ENCODE results near the gene BLZF1.
A peak's percentile ranks its signal among the peaks of the same experiment; 100 is the strongest.
"Not testable (repeated sequence)": the region's sequence is repeated elsewhere in the genome, so short reads cannot be mapped to it uniquely, and the experiment has no call there.

Gene BLZF1

DNA sequence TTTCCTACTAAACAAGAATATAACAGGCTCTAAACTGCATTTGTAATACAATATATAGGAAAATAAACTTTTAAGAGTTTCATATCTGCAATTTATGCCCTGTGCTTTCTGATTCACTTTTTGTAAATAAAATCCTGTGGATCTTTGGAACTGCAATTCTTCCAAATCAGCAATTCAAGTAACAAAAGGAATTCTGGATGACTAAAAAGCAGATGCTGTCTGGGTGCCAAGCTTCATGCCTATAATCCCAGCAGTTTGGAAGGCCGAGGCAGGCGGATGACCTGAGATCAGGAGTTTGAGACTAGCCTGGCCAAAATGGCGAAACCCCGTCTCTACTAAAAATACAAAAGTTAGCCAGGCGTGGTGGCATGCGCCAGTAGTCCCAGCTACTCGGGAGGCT lies 6.7 kb upstream of the BLZF1 start:
- DNase-seq, result no peak

DNA sequence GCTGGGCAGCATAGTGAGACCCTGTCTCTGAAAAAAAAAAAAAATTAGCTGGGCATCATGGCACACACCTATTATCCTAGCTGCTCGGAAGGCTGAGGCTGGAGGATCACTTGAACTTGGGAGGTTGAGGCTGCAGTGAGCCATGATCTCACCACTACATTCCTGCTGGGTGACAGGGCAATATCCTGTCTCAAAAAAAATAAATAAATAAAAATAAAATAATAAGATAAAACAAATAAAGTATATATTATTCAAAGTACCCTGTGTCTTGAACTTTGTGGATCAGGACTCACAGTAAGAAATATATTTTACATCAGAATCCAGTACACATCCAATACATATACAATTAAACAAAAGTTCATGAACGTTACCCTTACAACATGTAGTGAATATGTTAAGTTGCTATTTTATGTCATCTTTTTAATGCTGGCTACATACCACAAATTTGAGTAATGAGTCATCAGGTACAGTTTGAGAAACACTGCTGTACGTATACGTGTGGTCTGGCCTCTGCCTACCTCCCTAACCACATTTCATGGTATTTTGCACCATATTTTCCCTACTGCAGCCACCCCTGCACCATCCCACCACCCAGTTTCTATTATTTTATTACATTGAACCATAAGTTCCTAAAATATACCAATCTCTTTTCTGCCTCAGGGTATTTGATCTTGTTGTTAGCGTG lies 4.8 kb upstream of the BLZF1 start:
- no peak for DNase-seq

DNA sequence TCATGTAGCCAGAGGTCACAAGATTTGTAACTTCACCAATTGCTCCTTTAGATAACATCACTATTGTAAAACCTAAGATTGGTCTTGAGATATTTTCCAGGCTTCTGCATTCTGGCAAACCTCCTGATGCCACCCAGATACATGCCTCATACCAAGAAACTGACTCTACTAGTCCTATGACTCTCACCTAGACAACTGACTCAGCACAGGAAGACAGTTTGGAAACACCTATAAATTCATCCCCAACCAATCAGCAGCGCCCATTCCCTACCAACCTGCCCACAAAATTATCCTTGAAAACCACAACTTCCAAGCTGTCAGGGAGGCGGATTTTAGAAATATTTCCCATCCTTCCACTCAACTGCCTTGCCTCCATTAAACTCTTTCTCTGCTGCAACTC lies 3.0 kb upstream of the BLZF1 start:
- no peak for DNase-seq

DNA sequence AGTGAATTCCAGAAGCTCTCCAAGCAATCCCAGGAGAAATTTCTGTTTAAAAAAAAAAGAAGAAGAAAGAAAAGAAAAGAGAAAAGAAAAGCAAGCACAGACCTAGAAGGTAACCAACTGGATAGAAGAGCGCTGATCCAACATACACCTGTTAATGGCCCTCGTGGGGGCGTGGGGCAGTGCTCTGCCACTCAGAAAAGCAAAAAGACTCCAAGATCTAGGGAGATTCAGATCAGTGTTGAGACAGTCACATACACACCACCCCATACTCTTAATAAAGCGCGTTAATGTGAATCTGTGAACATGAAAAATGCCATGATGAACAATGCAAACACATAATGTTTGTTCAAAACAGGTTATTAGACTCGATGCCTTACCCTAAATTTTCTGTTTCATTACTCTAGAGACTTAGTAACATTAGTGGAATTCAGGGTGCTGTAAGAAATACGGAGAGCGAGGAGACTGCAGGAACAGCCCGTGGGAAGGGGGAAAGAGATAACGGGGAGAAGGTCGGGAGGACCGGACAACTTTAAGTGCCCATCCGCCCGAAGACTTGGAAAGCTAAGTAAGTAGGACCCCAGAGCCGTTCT lies 804 bp upstream of the BLZF1 start:
- DNase-seq, result no peak

DNA sequence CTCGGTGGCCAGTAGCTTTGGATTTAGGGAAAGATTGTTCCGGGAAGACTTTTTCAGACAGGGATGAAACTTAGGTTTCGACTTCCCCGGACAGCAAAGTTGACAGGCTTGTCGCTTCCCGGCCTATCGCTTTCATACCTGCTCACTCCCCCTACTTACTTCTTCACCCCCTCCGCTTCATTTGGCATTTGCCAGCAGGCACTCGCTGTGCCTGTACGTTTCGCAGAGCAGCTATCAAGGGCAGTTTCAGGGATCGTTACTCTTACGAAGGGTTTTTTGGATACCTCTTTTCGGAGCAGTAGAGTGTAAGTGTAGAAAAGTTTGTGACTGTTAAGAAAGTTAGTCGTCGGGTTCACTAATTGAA lies 393 bp downstream of the BLZF1 start:
- DNase-seq, result peak; percentile 14

DNA sequence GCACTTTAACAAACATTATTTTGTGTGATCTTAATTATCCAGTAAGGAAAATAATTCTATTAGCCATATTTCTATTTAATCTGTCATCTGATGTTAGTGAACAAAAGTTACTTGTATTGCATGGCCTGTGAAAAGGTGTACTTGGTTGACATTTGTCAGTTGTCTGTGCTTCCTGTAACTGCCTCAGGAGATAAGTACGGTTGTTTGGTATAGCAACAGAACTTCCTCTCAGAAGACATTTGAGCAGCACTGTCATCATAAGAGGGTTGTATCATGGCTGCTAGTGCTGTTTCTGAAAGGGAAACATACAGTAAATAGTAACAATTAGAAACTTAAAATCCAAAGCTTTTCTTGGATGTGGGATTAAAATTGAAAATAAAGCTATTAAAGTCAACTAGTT lies 3.4 kb downstream of the BLZF1 start:
- no peak for DNase-seq

DNA sequence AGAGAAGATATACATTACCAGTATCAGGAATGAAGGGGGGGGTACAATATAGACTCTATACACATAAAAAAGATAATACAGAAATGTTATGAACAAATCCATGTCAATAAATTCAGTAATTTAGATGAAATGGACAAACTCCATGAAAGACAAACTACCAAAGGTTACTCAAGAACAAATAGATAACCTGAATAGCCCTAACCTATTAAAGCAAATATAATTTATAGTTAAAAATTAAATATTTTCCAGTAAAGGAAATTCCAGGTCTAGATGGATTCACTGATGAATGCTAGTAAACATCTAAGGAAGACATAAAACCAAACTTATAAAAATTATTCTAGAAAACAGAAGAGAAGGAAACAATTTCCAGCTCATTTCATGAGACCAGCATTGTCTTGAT lies 13.2 kb downstream of the BLZF1 start:
- DNase-seq, result no peak

DNA sequence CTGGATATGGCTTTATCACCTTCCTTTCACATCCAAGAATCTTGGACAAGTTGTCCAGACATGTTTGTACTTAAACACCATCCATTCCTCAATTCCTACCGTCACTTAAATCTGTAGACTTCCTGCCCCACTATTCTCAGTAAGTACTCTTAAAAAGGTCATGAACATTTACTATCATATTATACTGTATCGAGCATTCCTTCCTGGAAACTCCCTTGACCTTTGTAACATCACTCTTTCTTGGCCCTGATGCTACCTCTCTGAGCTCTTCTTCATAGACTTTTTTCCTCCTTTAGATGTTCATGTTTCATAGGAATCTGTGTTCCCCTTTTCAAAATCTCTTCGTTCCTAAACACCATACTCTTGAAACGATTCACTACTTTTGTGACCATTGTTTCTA lies 15.5 kb downstream of the BLZF1 start:
- no peak for DNase-seq

DNA sequence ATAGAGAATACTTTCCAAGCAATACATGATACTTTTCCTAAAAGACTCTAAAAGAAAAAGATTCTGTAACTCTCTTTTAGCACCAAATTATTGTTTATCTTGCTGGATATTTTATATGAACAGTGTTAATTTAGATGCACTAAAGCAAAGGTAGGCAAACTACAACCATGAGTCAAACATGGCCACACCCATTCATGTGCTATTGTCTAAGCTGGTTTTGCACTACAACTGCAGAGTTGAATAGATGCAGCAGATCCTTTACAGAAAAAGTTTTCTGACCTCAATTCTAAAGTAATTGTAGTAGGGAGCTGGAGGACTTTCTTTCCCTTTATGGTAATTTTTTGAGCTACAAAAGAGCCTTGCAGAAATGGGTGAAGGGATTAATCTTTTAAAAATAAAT lies 19.4 kb downstream of the BLZF1 start:
- no peak for DNase-seq

DNA sequence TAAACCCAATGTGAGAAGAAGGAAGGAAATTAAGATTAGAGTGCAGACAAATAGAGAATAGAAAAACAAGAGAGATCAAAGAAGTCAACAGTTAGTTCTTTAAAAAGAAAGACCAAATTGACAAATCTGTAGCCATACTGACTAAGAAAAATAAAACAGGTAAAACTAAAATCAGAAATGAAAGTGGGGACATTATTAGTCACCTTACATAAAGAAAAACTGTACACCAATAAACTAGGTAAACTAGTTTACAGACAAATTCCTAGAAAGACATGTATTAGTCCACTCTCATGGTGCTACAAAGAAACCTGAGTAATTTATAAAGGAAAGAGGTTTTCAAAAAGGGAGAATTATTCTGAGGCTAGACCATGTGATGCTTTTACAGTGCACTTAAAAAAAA lies 22.3 kb downstream of the BLZF1 start:
- DNase-seq, result no peak

DNA sequence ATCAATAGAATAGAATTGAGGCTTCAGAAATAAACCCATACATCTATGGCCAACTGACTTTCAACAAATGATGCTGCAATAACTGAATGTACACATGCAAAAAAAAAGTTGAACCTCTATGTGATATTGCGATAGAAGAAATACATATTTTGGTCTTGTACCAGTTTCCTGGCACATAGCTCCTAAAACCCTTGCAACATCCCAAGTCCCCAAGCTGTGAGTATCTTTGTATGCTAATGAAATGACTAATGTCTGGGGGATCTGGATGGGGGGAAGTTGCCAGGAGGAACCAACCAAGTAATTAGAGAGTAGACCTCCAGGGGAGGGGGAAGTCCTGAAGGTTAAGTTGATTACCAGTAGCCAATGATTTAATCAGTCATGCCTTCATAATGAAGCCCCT lies 24.4 kb downstream of the BLZF1 start:
- no peak for DNase-seq

DNA sequence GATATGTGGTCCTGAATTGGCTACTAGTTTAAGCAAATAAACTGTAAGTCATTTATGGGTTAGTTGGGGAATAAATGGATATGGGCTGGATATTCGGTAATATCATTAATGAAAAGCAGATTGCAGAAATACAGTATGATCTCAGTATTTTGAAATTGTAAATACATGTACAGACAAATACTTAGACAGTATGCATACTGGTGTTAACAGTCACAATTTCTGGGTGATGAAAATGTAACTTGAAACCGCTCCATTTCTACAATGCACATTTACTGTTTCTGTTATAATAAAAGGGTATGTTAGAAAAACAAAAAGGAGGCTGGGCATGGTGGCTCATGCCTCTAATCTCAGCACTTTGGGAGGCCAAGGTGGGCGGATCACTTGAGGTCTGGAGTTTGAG lies 28.0 kb downstream of the BLZF1 start:
- no peak for DNase-seq

DNA sequence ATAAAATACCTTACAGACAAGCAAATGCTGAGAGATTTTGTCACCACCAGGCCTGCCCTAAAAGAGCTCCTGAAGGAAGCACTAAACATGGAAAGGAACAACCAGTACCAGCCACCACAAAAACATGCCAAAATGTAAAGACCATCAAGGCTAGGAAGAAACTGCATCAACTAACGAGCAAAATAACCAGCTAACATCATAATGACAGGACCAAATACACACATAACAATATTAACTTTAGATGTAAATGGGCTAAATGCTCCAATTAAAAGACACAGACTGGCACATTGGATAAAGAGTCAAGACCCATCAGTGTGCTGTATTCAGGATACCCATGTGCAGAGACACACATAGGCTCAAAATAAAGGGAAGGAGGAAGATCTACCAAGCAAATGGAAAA lies 34.6 kb downstream of the BLZF1 start:
- not testable (repeated sequence) for DNase-seq

DNA sequence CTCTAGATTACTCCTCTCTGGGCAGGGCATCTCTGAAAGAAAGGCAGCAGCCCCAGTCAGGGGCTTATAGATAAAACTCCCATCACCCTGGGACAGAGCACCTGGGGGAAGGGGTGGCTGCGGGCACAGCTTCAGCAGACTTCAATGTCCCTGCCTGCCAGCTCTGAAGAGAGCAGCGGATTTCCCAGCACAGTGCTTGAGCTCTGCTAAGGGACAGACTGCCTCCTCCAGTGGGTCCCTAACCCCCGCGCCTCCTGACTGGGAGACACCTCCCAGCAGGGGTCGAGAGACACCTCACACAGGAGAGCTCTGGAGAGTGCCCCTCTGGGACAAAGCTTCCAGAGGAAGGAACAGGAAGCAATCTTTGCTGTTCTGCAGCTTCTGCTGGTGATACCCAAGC lies 40.3 kb downstream of the BLZF1 start:
- not testable (repeated sequence) for DNase-seq

DNA sequence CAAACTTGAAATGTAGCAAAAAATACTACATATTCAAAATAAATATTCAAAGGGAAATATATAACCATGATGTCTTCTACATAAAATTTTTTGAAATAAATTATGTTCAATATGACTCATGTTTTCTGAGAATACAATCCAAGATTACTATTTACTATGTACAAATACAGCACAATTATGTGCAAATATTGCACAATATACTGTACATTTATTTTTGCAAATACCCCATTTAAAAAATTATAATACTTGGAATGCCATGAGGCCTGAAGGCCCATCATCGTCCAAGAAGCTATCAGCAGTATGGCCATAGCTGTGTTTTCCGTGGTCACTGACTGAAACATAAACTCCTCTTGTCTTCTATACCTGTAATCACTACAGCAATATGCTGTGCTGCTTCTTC lies 47.0 kb downstream of the BLZF1 start:
- no peak for DNase-seq

DNA sequence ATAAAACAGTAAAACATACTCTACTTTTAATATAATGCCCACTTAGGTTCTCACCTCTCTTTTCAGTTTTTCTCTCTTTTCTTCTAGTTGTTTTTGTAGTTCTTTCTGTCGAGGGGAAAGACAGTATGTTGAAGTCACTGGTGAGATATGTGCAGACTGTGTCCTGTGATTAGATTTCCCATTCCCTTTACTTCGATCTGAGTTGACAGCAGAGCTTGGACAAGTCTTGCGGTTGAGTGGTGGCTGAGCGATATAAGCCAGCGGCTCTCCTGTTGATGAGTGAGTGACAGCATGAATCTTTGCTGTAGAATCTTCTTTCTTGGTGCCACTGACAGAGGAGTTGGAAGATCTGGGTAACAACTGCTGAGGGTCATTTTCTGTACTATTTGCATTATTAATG lies 53.3 kb downstream of the BLZF1 start:
- no peak for DNase-seq

DNA sequence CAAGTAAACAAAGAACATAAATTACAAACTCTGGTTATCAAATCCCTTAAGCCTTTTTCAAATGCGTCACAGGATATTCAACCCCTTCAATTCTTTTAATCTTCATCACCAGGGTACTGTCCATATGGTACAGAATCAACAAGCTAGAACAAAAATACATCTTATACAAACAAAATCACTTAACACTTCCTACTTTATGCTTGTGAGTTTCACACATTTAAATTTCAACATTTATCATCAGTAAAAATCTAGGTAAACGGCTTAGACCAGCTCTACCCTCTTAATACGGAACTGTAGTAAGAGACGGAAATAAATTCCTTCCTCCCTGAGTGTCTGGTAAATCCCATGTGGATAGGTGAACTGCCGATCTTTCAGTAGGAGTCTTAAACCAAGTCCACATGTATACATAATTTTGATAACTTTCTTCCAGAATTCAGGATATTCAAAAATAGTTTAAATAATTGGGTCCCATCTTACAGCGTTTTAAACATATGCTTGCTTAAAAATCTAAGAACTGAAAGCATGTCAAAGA lies 58.2 kb downstream of the BLZF1 start:
- DNase-seq, result no peak

DNA sequence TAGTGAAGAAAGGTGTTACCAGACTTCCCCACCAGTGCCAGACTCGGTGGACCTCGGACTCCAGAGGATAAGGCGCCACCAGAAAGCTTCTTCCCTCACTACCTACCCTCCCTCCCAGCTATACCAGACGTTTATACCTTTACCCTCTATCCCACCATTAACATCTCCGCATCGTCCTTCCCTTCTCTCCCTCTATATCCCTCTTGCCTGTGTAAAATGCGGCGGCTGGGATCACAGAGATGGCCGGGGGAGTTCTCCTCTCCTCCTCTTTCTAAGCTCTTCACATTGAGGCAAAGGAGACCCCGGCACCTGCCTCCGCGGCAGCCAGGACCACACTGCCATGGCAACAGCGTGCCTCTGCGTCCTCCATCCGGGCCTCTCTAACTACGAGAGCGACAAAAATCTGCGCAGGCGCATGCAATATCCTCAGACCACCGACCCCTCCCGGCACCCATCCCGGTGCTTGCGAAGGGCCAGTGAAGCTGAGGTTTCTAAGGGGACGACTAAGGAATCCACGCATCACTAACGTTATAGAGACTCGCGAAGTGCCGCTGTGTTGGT lies 59.2 kb downstream of the BLZF1 start, which contains the start of gene CCDC181:
Gene CCDC181, minus strand, starts transcription at position 394 of the 561 bp plus-strand sequence. CDS start 2,547 bp downstream, outside the sequence.
- peak; percentile 62 for DNase-seq

All from stimulated activated CD4-positive, alpha-beta T cell treated with anti-CD3 and anti-CD28 coated beads, Interleukin-1b, Interleukin-23, amount 100 ng/mL, for 48 hours (primary cell).